KOPT-K1 (cell line): Measurements from ENCODE around the gene CDC42EP5.

Experiments used
- H3K27ac ChIP-seq: fragments of 200-600 bp; sonication (generic); 2 replicates; pipeline ENCODE4 v1.5.1; 2016; ENCODE audit warnings: antibody characterized with exemption, mild to moderate bottlenecking, low read depth, low read length; ENCODE audit not compliant: poor library complexity, severe bottlenecking
- H3K36me3 ChIP-seq: fragments of 200-600 bp; sonication (generic); 2 replicates; pipeline ENCODE4 v1.5.1; 2017; ENCODE audit warnings: antibody characterized with exemption, mild to moderate bottlenecking, low read length, moderate library complexity; ENCODE audit not compliant: insufficient read depth
- H3K9me3 ChIP-seq: fragments of 200-600 bp; sonication (generic); 2 replicates; pipeline ENCODE4 v1.5.1; 2017; ENCODE audit warnings: antibody characterized with exemption, low read length, mild to moderate bottlenecking; ENCODE audit not compliant: insufficient read depth, poor library complexity, severe bottlenecking

The CDC42EP5 gene

DNA sequence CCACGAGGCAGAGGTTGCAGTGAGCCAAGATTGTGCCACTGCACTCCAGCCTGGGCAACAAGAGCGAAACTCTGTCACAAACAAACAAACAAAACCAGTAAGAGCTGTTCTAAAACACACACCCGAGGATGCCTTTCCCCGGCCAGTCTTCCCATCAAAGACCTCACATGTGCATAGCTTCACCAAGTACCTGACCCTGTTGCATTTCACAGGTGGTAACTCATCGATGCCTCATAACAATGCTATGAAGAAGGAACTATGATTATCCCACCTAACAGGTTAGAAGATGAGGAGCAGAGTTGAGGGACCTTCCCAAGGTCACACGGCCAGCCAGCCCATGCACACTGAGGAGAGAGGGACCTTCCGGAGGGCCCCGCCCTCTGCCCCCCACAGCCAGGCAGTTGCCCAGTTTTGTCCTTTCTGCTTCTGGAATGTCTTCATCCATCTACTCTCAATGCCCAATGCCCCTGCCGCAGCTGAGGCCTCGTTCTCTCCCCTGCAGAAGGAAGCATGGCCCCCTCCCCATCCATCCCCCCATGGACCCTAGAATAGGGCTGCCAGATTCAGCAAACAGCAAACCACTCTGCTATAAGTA is 40.9 kb downstream of the CDC42EP5 start:
- Histone ChIP-seq H3K27ac (no peak overlapping the region), H3K9me3 (no peaks in the 10 kb centered on the region), H3K36me3 (peaks cover 6% of the 10 kb centered on the region; the same call in 1 of the 2 replicates)

- H3K27ac ChIP-seq, result no peak overlapping the region
- peaks cover 6% of the 10 kb centered on the region; the same call in 1 of the 2 replicates for H3K36me3 ChIP-seq
- no peaks in the 10 kb centered on the region for H3K9me3 ChIP-seq
These were observed 41.7 kb downstream of the CDC42EP5 start for GRCh38 chr19:54431255-54431838.

DNA sequence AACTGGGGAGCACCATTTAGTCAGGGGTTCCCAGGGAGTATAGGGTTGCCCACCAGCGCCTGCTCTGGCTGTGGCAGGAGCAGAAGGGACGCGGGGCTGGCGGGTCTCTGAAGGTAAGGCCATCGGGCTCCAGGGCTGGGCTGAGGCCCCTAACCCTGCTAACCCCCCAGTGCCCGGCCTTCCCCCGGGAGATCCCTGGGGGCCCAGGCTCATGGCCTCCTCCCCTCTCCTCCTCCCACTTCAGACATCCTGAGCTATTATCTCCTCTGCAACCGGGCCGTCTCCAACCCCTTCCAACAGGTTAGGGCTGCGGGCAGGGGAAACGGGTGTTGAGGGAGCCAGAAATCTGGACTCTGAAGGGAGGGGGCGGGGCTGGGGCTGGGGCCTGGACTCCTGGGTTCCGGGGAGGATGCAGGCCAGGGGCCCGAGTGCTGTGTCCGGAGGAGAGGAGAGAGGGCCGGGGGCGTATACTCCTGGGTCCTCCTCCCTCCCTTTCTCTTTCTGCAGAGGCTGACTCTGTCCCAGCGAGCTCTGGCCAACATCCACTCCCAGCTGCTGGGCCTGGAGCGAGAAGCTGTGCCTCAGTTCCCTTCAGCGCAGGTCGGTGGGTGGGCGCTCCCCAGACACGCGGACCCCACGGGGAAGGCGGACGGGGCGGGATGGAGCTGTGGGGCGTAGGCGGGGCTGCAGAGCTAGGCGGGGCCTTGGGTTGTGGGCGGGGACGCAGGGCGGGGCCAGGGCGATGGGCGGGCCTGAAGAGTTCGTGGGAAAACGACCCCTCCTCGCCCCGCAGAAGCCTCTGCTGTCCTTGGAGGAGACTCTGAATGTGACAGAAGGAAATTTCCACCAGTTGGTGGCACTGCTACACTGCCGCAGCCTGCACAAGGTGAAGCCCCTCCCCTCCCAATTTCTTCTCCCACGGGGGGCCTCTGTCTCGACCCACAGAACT is 42.5 kb downstream of the CDC42EP5 start:
- H3K27ac ChIP-seq, result no peak overlapping the region
- H3K9me3 ChIP-seq, result no peaks in the 10 kb centered on the region
- H3K36me3 ChIP-seq, result peaks cover 6% of the 10 kb centered on the region; the same call in 1 of the 2 replicates

- Histone ChIP-seq H3K36me3 (peaks cover 4% of the 10 kb centered on the region; the same call in 1 of the 2 replicates), H3K27ac (no peak overlapping the region), H3K9me3 (no peaks in the 10 kb centered on the region)
These were observed 43.4 kb downstream of the CDC42EP5 start for GRCh38 chr19:54429545-54430227.

DNA sequence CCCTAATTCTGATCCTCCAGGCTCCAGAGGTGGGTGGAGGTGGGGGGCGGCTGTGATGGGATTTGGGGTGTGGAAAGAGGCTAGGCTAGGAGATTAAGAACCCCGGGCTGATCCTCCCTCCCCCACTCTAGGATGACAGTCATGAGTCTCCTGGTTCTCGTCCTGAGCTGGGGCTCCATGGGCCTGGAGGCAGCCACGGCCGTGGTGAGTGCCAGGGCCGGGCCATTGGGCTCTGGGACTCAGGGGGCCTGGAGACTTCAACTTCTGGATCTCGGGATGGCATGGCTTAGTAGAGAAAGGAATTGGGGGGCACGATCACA is 44.0 kb downstream of the CDC42EP5 start:
- Histone ChIP-seq H3K27ac (no peak overlapping the region), H3K36me3 (no peaks in the 10 kb centered on the region), H3K9me3 (no peaks in the 10 kb centered on the region)

- Histone ChIP-seq H3K27ac (no peak overlapping the region), H3K9me3 (no peaks in the 10 kb centered on the region), H3K36me3 (no peaks in the 10 kb centered on the region)
These were observed 44.5 kb downstream of the CDC42EP5 start for GRCh38 chr19:54428323-54429175.

GRCh38 chr19:54427586-54427985 is 45.5 kb downstream of the CDC42EP5 start:
- Histone ChIP-seq H3K36me3 (no peaks in the 10 kb centered on the region), H3K9me3 (no peaks in the 10 kb centered on the region), H3K27ac (no peak overlapping the region)

GRCh38 chr19:54426291-54426931 is 46.7 kb downstream of the CDC42EP5 start:
- Histone ChIP-seq H3K36me3 (no peaks in the 10 kb centered on the region), H3K27ac (no peak overlapping the region), H3K9me3 (no peaks in the 10 kb centered on the region)

DNA sequence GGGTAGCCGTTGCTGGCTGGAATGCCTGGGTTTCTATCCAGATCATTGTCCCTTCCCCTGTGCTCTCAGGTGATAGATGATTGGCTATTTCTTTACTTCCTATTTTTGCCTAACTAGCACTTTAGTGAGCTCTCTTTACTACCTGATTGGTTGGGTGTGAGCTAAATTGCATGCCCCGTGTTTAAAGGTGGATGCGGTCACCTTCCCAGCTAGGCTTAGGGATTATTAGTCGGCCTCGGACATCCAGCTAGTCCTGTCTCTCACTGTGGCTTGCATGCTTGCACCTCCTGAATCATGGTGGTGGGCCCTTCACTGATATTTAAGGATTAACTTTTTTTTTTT is 47.7 kb downstream of the CDC42EP5 start:
- Histone ChIP-seq H3K9me3 (no peaks in the 10 kb centered on the region), H3K36me3 (no peaks in the 10 kb centered on the region), H3K27ac (no peak overlapping the region)

DNA sequence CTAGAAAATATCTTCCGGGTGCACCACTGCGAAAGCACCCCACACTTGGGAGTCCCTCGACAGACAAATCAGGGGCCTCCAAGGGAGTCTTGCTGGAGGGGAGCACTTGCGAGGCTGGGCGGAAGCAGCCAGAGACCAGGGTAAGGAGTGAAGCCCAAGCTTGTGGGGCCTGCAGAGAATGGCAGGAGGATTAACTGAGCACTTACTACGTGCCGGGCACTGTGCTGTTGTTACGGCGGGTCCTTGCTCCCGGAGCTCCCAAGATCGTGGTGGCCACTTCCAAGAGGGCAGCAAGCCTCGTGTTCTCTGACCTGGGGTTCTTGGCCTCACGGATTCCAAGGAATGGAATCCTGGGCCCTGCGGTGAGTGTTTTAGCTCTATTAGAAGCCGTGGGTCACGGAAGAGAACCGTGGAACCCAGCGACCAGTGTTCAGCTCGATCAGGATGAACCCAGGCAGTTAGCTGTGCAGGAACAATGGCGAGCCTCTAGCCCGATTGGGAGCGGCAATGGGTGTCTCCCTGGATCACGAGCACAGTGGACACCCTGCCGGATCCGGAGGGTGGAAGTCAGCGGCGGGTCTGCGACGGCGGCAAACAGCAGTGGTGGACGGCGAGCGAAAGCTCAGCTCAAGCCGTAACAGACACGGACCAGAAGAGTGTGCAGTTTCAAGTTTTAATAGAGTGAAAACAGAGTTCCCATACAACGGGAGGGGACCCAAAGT is 48.3 kb downstream of the CDC42EP5 start:
- Histone ChIP-seq H3K9me3 (no peaks in the 10 kb centered on the region), H3K27ac (no peak overlapping the region), H3K36me3 (no peaks in the 10 kb centered on the region)

DNA sequence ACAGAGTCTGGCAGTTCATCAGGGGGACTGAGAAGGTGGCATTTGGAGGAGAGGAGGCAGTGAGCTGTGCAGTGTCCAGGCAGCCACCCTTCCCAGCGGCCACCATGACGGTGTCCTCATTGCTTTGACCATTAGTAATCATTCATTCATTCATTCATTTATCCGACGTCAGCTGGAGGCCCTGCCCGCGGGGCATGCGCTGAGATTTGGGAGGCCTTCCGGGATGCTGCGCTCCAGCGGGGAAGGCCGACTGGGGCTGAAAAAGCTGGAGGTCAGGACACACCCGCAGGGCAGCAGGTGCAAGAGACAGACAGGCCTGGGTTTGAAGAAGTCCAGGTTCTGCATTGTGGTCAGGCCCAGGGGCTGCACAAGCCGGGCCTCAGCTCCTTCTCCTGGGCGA is 48.9 kb downstream of the CDC42EP5 start:
- Histone ChIP-seq H3K36me3 (no peaks in the 10 kb centered on the region), H3K9me3 (no peaks in the 10 kb centered on the region), H3K27ac (no peak overlapping the region)

GRCh38 chr19:54422136-54422535 is 51.0 kb downstream of the CDC42EP5 start:
- H3K9me3 ChIP-seq, result no peaks in the 10 kb centered on the region
- no peaks in the 10 kb centered on the region for H3K36me3 ChIP-seq
- H3K27ac ChIP-seq, result no peak overlapping the region

- no peaks in the 10 kb centered on the region for H3K36me3 ChIP-seq
- no peak overlapping the region for H3K27ac ChIP-seq
- H3K9me3 ChIP-seq, result no peaks in the 10 kb centered on the region
These were observed 51.6 kb downstream of the CDC42EP5 start for GRCh38 chr19:54421521-54421920.

DNA sequence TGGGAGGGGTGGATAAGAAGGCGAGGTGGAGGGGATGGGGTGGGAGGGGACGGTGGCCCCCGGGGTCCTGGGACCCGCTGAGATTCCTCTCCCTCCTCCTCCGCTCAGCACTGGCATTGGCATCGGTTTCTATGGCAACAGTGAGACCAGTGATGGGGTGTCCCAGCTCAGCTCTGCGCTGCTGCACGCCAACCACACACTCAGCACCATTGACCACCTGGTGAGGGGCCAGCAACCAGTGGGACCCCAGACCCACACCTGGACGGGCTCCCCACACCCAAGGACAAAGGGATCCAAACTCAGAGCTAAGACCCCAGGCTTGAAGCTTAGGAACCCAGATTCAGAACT is 52.0 kb downstream of the CDC42EP5 start:
- Histone ChIP-seq H3K9me3 (no peaks in the 10 kb centered on the region), H3K27ac (no peak overlapping the region), H3K36me3 (no peaks in the 10 kb centered on the region)
